HUES6 (cell line): ENCODE results near the gene NIPAL1.
A peak's percentile ranks its signal among the peaks of the same experiment; 100 is the strongest.
"Not testable (repeated sequence)": the region's sequence is repeated elsewhere in the genome, so short reads cannot be mapped to it uniquely, and the experiment has no call there.

Experiments
- H3K27ac ChIP-seq: 2 replicates; pipeline ENCODE4 v1.7.0; 2013; ENCODE audit warnings: low read depth, mild to moderate bottlenecking, low read length, inconsistent platforms
- H3K27me3 ChIP-seq: 2 replicates; pipeline ENCODE4 v1.6.1; 2013; ENCODE audit warnings: low read length; ENCODE audit not compliant: control insufficient read depth, insufficient read depth
- H3K36me3 ChIP-seq: 2 replicates; pipeline ENCODE4 v1.6.1; 2013; ENCODE audit warnings: low read length; ENCODE audit not compliant: control insufficient read depth, insufficient read depth
- H3K4me1 ChIP-seq: 2 replicates; pipeline ENCODE4 v1.6.1; 2013; ENCODE audit warnings: low read length; ENCODE audit not compliant: control insufficient read depth, insufficient read depth
- H3K4me3 ChIP-seq: 2 replicates; pipeline ENCODE4 v1.5.1; 2013; ENCODE audit warnings: low read depth, low read length
- H3K9ac ChIP-seq: one replicate; pipeline ENCODE4 v1.6.1; 2013; ENCODE audit warnings: mild to moderate bottlenecking, low read length
- H3K9me3 ChIP-seq: 2 replicates; pipeline ENCODE4 v1.6.1; 2013; ENCODE audit warnings: low read depth, low read length; ENCODE audit not compliant: control insufficient read depth, insufficient read depth

The NIPAL1 gene

DNA sequence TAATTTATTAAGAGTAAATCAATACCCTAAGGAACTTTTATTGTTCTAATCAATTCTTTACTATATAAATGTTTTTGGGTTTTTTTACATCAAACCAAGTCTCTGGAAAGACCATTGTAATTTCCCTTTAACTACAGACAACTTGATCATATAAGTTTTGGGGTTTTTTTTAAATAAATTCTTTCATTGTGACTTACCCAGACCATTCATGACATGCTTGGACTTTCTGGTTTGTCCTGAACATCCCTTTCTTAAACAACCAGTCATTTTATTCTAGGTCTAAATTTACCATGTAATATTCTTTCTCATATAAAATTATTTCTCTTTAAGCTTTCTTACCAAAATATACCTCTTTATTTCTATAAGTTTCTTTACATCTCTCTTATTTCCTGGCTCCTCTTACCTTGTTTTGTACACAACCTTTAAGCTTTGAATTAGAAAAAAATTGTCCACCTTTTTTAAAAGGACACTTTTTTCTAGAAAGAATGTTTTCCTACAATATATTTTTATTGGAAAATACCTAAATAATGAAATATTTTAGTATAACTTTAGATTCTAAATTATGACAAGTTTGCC, 8.5 kb upstream of the NIPAL1 start:
- H3K9me3 ChIP-seq = peaks cover 44% of the 10 kb centered on the region
- H3K36me3 ChIP-seq = peaks cover 6% of the 10 kb centered on the region; the same call in 1 of the 2 replicates
- peaks cover 10% of the 10 kb centered on the region; the same call in 1 of the 2 replicates for H3K4me1 ChIP-seq
- no peak overlapping the region for H3K27ac ChIP-seq
- H3K4me3 ChIP-seq = no peak overlapping the region
- no peaks in the 10 kb centered on the region for H3K27me3 ChIP-seq
- H3K9ac ChIP-seq = no peak overlapping the region

DNA sequence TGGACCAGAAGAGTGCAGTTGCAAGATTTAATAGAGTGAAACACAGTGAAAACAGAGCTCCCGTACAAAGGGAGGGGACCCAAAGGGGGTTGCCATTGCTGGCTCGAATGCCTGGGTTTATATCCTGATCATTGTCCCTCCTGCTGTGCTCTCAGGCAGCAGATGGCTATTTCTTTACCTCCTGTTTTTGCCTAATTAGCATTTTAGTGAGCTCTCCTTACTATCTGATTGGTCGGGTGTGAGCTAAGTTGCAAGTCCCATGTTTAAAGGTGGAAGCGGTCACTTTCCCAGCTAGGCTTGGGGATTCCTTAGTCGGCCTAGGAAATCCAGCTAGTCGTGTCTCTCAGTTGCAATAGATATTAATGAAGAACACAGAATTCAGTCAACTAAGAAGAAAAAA, 5.7 kb upstream of the NIPAL1 start:
- not testable (repeated sequence) for H3K27me3 ChIP-seq, H3K27ac ChIP-seq, H3K4me3 ChIP-seq, H3K9ac ChIP-seq, H3K36me3 ChIP-seq
- Histone ChIP-seq H3K4me1 (peaks cover 10% of the 10 kb centered on the region; the same call in 1 of the 2 replicates), H3K9me3 (peaks cover 35% of the 10 kb centered on the region)

DNA sequence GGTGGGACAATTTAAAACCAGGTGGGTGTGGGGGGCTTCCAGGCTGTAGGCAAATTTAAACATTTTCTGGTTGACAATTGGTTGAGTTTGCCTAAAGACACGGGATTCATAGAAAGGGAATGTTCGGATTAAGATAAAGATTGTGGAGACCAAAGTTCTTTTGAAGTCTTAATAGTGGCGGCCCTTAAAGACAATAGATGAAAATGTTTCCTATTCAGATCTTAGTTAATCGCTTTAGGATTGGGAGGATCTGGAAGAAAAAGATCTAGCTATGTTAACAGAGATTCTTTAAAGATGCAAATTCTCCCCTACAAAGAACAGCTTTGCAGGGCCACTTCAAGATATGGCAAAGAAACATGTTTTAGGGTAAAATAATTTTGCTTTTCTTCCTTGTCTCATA, 4.8 kb upstream of the NIPAL1 start:
- Histone ChIP-seq H3K4me1 (peaks cover 10% of the 10 kb centered on the region; the same call in 1 of the 2 replicates), H3K4me3 (peak overlapping the region; percentile 5; the same call in 1 of the 2 replicates), H3K27me3 (no peaks in the 10 kb centered on the region), H3K9ac (no peak overlapping the region), H3K27ac (peak overlapping the region; percentile 84), H3K36me3 (peaks cover 6% of the 10 kb centered on the region; the same call in 1 of the 2 replicates), H3K9me3 (peaks cover 27% of the 10 kb centered on the region)

DNA sequence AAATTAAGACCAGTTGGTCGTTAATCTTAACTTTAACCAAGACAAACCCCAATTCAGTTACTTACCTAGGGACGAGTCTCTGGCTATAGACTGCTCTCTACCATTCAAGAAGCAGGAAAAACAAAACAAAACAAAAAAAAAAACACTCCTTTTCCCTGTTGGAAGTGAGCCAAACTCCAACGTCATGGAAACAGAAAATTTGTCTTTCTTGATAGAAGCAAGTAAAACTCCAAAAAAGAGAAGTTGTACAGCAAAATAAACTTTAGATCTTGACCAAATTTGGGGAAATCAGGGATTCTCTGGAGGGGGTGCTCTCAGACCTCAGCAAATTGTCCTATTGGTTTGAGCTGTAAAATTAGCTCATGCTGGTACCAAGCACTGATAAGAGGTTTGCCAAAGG, 3.7 kb upstream of the NIPAL1 start:
- Histone ChIP-seq H3K4me1 (peaks cover 13% of the 10 kb centered on the region; the same call in 1 of the 2 replicates), H3K9me3 (peaks cover 19% of the 10 kb centered on the region), H3K9ac (no peak overlapping the region), H3K27me3 (peaks cover 11% of the 10 kb centered on the region), H3K27ac (peak overlapping the region; percentile 84), H3K36me3 (peaks cover 6% of the 10 kb centered on the region; the same call in 1 of the 2 replicates), H3K4me3 (no peak overlapping the region)

DNA sequence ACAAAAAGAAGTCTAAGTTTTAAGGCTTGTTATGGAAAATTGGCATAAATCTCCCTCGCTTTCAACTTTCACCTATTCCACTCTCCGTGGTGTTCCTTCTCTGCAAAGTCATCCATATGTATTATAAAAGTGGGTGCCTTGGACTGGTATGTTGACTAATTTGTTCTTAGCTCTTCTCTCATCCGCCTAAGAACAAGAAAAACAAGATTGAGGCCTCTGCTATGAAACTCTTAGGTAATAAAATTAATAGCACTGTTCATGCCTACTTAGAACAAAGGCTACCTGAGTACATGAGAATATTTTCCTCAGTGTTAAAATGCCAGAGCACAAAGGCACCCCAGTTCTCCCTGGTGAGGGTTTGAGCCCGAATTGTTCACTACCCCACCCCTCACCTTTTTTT, 1.4 kb upstream of the NIPAL1 start:
- Histone ChIP-seq H3K36me3 (peaks cover 5% of the 10 kb centered on the region; the same call in 1 of the 2 replicates), H3K27ac (no peak overlapping the region), H3K9ac (no peak overlapping the region), H3K27me3 (peaks cover 17% of the 10 kb centered on the region), H3K4me3 (peak overlapping the region; percentile 98; the same call in 1 of the 2 replicates), H3K4me1 (peaks cover 16% of the 10 kb centered on the region; the same call in 1 of the 2 replicates), H3K9me3 (peaks cover 3% of the 10 kb centered on the region; the same call in 1 of the 2 replicates)

GRCh38 chr4:48015678-48016077, 894 bp upstream of the NIPAL1 start:
- H3K9ac ChIP-seq = no peak overlapping the region
- peaks cover 16% of the 10 kb centered on the region; the same call in 1 of the 2 replicates for H3K4me1 ChIP-seq
- no peak overlapping the region for H3K27ac ChIP-seq
- peak overlapping the region; percentile 98 for H3K4me3 ChIP-seq
- peaks cover 17% of the 10 kb centered on the region for H3K27me3 ChIP-seq
- H3K36me3 ChIP-seq = peaks cover under 1% of the 10 kb centered on the region; the same call in 1 of the 2 replicates
- no peaks in the 10 kb centered on the region; the same call in 1 of the 2 replicates for H3K9me3 ChIP-seq

DNA sequence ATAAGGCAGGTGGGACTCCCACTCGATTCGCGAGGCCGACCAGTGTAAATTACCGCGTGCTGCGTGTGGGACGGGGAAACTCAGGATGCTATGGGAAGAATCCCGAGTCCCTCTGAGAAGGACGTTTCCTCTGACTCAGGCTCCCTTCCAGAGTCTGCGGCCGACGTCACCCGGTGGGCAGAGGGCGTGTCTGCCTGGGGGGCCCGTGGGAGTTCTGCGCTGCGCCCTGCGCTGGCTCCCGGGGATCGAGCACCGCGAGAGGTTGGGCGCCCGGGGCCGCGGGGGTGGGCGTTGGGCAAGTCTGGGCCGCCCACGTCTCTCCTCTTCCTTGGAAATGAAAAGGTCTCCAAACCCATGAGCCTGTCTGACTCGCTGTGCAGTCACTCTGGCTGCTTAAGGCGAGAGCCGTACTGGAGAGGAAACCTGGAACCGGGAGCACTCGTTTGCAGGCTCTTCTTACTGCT, 568 bp downstream of the NIPAL1 start:
- H3K27ac ChIP-seq = 0 out of 2 replicates have a peak overlapping the region, but pooled peaks have one; percentile 31
- peaks cover 17% of the 10 kb centered on the region for H3K27me3 ChIP-seq
- H3K4me1 ChIP-seq = peaks cover 12% of the 10 kb centered on the region; the same call in 1 of the 2 replicates

DNA sequence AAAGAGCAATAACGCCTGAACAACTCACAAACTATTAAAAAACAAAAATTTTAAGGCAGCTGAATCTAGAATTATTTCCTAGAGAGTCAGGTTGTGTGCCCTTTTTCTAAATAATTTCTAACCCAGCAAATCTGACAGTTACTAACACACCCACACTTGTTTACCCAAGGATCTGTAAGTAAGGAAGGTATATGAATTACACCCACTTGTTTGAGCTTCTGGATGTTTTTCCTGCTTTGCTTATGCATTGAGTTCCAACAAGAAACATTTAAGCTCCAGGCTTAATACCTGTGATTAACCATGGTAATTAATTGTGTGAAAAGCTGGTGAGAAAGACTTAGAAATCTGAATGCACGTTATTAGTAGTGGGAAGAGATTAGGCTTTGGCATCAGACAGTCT, 1.5 kb downstream of the NIPAL1 start:
- H3K4me1 ChIP-seq = peaks cover 6% of the 10 kb centered on the region; the same call in 1 of the 2 replicates
- H3K9me3 ChIP-seq = no peaks in the 10 kb centered on the region
- no peaks in the 10 kb centered on the region for H3K36me3 ChIP-seq
- H3K4me3 ChIP-seq = peak overlapping the region; percentile 98; the same call in 1 of the 2 replicates
- no peak overlapping the region for H3K27ac ChIP-seq
- H3K9ac ChIP-seq = no peak overlapping the region
- peaks cover 17% of the 10 kb centered on the region for H3K27me3 ChIP-seq

More for the DNA sequence above, 568 bp downstream of the NIPAL1 start:
- Histone ChIP-seq H3K4me3 (peak overlapping the region; percentile 98), H3K9me3 (no peaks in the 10 kb centered on the region), H3K36me3 (no peaks in the 10 kb centered on the region), H3K9ac (peak overlapping the region; percentile 86)

GRCh38 chr4:48021100-48021499, 4.5 kb downstream of the NIPAL1 start:
- no peak overlapping the region for H3K4me3 ChIP-seq
- no peak overlapping the region for H3K27ac ChIP-seq

GRCh38 chr4:48022192-48022799, 5.7 kb downstream of the NIPAL1 start:
- H3K4me1 ChIP-seq = peaks cover 5% of the 10 kb centered on the region
- no peak overlapping the region for H3K4me3 ChIP-seq

More at GRCh38 chr4:48021100-48021499, 4.5 kb downstream of the NIPAL1 start:
- Histone ChIP-seq H3K9me3 (no peaks in the 10 kb centered on the region), H3K9ac (no peak overlapping the region), H3K4me1 (peaks cover 5% of the 10 kb centered on the region), H3K27me3 (peaks cover 17% of the 10 kb centered on the region), H3K36me3 (peaks cover 13% of the 10 kb centered on the region)

DNA sequence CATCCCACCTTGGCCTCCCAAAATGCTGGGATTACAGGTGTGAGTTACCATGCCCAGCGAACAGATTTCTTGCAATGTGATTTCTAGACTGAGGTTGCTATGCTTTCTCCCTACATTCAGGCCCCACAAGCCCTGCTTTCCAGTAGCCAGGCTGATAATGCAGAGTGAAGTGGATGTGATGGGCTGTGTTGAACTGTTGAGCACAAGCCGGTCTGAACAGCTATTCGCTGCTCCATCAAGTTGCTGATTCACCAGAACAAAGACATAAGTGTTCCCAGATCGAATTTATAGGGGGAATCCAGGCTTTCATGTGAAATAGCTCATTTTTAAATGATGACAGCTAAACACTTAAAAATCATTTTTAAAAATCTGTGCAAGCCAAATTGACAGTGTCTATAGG, 8.0 kb downstream of the NIPAL1 start:
- H3K4me1 ChIP-seq = peaks cover 20% of the 10 kb centered on the region
- H3K27ac ChIP-seq = no peak overlapping the region
- H3K4me3 ChIP-seq = no peak overlapping the region
- H3K36me3 ChIP-seq = peaks cover 28% of the 10 kb centered on the region
- no peak overlapping the region for H3K9ac ChIP-seq
- no peaks in the 10 kb centered on the region for H3K9me3 ChIP-seq
- no peaks in the 10 kb centered on the region; the same call in 1 of the 2 replicates for H3K27me3 ChIP-seq

More at GRCh38 chr4:48022192-48022799, 5.7 kb downstream of the NIPAL1 start:
- no peak overlapping the region for H3K27ac ChIP-seq
- no peaks in the 10 kb centered on the region for H3K9me3 ChIP-seq
- H3K36me3 ChIP-seq = peaks cover 20% of the 10 kb centered on the region
- H3K27me3 ChIP-seq = peaks cover 12% of the 10 kb centered on the region
- no peak overlapping the region for H3K9ac ChIP-seq
